SK-N-MC (cell line): Measurements from ENCODE around the gene OLIG2.

Source experiments
- EZH2 ChIP-seq: fragments of 200-600 bp; sonication (generic); IDR thresholded peaks from one replicate; pipeline ENCODE4 v1.6.1; 2017; ENCODE audit warnings: antibody characterized with exemption
- FOXP2 ChIP-seq: optimal IDR thresholded peaks from 2 replicates; pipeline ENCODE3; 2011; ENCODE audit warnings: mild to moderate bottlenecking, moderate library complexity; ENCODE audit not compliant: insufficient read depth; ENCODE audit errors: extremely low read length, control extremely low read depth
- POLR2AphosphoS5 ChIP-seq: IDR thresholded peaks from 2 replicates; pipeline ENCODE4 v1.6.1; 2012; ENCODE audit warnings: mild to moderate bottlenecking, low read depth, low read length, borderline replicate concordance

GRCh38 chr21:33040215-33040614 lies 14.5 kb downstream of the OLIG2 start:
- TF ChIP-seq POLR2AphosphoS5 (no peak), EZH2 (no peak), FOXP2 (no peak)
